Erythroblast (primary cell): ENCODE data around the gene TSC22D4.
"Not testable (repeated sequence)": the region's sequence is repeated elsewhere in the genome, so short reads cannot be mapped to it uniquely, and the experiment has no call there.

Source experiments
- DNase-seq, 2 experiments: peaks; one replicate each; lab custom pipeline; 2025; lab: John Stamatoyannopoulos, UW
- GATA1 ChIP-seq: IDR thresholded peaks from 2 replicates; pipeline ENCODE4 v1.6.1; 2011; ENCODE audit warnings: low read depth, mild to moderate bottlenecking, control low read depth, low read length, moderate library complexity
- POLR2A ChIP-seq: IDR thresholded peaks from 2 replicates; pipeline ENCODE4 v1.6.1; 2011; ENCODE audit warnings: mild to moderate bottlenecking, low read length

TSC22D4 gene

DNA sequence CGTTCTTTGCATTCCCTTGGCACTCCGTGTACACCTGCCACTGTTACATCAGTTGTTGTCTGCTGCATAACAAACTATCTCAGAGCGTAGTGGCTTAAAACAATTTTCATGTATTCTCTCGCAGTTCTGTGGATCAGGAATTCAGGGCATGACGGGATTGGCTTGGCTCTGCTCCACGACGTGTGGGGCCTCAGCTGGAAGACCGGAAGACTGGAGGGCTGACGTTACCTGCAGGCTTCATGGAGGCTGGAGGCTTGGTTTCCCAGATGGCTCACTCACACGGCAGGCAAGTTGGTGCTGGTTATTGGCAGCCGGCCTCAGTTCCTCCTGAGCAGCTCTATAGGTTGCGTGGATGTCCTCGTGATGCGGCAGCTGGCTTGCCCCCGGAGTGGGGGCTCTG lies 30.2 kb upstream of the TSC22D4 start:
- no peak for TF ChIP-seq GATA1
- no peak for TF ChIP-seq POLR2A
- DNase-seq: no peak

DNA sequence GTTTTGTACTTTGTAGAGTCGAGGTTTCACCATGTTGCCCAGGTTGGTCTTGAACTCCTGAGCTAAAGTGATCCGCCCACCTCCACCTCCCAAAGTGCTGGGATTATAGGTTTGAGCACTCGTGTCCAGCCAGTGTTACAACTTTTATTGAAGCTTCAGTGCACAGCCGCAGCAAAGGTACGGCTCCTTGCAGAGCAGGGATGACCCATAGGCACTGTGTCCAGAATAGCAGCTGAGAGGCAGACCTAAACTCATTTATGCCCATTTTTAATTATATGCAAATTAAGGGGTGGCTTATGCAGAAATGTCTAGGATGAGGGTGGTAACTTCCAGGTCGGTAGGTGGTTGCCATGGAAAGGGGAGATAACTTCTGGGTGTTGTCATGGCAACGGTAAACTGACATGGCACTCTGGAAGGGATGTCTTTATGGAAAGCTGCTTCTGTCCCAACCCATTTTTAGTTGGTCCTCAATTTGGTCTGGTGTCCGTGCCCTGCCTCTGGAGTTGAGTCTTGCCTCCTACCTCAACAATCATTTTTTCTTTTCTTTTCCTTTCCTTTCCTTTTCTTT lies 27.4 kb upstream of the TSC22D4 start:
- TF ChIP-seq GATA1: no peak
- no peak for TF ChIP-seq POLR2A
- peak; percentile 63 to 78 for DNase-seq

DNA sequence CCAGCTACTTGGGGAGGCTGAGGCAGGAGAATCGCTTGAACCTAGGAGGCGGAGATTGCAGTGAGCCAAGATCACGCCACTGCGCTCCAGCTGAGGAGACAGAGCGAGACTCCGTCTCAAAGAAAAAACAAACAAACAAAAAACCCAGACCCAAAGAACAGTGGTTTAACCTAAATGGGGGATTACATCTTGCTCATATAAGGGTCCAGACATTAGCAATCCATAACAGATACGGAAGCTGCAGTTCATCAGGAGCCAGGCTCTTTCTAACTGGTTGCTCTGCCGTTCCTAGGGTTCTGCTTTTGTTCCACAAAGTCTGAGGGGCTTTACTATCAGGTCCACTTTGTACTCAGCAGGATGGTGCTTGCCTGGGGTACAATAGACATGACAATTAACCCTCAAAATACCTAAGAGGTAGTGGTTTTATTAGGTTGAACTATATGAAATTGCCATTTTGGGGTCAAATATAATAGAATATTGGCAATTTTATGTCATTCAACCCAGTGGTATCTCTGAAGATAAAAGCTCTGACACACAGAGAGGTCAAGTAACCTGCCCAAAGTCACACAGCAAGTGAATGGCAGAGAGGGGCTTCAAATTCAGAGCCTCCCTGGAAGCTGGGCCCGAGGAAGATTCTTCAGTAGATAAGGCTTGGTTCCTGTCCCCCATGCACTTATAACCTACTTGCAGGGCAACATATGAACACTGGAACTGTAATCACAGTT lies 26.0 kb upstream of the TSC22D4 start:
- DNase-seq: no peak
- TF ChIP-seq GATA1 (no peak), POLR2A (no peak)

DNA sequence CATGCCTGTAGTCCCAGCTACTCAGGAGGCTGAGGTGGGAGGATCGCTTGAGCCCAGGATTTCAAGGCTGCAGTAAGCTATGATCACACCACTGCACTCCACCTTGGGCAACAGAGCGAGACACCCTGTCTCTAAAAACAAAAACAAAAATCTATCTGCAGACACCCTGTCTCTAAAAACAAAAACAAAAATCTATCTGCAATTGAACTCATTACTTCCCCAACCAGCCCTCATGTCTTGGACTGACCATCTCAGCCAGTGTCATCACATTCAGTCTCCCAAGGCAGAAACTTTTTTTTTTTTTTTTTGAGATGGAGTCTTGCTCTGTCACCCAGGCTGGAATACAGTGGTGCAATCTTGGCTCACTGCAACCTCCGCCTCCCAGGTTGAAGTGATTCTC lies 25.0 kb upstream of the TSC22D4 start:
- DNase-seq: not testable (repeated sequence)

DNA sequence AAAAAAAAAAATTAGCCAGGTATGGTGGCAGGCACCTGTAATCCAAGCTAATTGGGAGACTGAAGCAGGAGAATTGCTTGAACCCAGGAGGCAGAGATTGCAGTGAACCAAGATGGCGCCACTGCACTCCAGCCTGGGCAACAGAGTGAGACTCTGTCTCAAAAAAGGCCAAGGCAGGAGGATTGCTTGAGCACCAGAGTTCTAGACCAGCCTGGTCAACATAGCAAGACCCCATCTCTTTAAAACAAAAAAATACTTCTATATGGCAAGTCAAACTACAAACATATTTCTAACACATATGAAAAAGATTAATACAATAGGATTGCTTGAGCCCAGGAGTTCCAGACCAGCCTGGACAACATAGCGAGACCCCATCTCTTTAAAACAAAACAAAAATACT lies 21.7 kb upstream of the TSC22D4 start:
- DNase-seq: not testable (repeated sequence)

DNA sequence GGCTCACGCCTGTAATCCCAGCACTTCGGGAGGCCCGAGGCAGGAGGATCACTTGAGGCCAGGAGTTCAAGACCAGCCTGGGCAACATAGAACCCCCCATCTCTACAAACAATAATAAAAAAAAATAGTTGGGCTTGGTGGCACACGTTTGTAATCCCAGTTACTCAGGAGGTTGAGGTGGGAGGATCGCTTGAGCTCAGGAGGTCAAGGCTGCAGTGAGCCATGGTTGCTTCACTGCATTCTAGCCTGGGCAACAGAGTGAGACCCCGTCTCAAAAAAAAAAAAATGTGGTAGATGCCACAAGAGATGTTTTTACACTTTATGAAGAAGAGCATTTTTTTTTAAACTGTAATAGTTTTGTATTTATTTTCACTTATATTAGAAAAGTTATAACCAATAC lies 17.5 kb upstream of the TSC22D4 start:
- no peak for TF ChIP-seq POLR2A
- TF ChIP-seq GATA1: no peak
- no peak for DNase-seq

DNA sequence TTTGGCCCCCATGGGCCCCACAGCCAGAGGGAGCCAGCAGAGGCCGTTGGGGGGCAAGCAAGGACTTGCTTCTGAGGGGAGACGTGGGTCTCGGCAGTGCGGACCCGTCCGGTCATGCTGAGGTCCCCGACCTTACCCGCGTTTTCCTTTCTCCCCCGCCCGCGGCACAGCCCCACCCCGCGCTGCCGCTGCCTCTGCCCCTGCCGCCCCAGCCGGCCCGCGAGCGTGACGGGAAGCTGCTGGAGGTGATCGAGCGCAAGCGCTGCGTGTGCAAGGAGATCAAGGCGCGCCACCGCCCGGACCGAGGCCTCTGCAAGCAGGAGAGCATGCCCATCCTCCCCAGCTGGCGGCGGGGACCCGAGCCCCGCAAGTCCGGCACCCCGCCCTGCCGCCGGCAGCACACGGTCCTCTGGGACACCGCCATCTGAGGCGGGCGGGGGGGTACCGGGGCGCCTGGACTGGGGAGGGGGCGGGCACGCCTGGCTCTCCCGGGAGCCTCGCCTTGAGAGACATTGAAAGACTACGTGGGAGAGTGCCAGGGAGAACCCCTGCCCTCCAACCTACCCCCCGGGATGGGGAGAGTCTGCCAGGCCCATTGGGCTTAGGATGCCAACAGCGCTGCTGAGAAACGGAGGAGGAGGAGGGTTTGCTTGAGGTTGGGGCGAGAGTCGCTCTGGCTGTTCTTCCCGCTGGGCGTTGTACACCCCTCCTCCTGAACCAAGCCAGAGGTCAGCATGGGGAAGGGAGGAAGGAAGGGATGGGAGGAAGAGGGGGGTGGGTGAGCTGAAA lies 14.7 kb upstream of the TSC22D4 start:
- DNase-seq: peak; percentile 81 to 82
- no peak for TF ChIP-seq GATA1
- TF ChIP-seq POLR2A: no peak

DNA sequence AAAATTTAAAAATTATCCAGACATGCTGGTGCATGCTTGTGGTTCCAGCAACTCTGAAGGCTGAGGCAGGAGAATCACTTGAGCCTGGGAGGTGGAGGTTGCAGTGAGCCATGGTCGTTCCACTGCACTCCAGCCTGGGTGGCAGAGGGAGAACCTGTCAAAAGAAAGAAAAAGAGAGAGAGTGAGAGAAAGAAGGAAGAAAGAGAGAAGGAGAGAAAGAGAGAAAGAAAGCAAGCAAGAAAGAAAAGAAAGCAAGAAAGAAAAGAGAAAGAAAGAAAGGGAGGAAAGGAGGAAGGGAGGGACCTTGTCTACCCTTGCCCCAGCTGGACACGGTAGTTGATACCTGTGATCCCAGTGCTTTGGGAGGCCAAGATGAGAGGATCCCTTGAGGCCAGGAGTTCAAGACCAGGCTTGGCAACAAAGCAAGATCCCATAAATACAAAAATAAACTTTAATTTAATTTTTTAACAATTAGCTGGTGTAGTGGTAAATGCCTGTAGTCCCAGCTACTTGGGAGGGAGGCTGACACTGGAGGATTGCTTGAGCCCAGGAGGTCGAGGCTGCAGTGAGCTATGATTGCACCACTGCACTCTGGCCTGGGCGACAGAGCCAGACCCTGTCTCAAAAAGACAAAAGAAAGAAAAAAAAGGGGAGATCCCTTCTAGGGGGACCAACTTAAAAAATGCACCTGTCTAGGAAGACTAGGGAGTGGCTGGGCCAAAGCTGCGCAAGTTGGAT lies 13.9 kb upstream of the TSC22D4 start:
- no peak for DNase-seq

DNA sequence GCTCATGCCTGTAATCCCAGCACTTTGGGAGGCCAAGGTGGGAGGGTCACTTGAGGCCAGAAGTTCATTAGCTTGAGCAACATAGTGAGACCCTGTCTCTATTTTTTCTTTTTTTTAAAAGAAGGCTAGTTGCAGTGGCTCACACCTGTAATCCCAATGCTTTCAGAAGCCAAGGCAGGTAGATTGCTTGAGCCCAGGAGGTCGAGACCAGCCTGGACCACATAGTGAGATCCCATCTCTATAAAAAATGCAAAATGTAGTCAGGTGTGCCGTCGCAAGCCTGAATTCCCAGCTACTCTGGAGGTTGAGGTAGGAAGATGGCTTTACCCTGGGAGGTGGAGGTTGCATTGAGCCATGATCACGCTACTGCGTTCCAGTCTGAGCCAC lies 12.2 kb upstream of the TSC22D4 start:
- DNase-seq: no peak
- TF ChIP-seq POLR2A (no peak), GATA1 (no peak)

More for the DNA sequence above, 13.9 kb upstream of the TSC22D4 start:
- TF ChIP-seq POLR2A (no peak), GATA1 (no peak)

DNA sequence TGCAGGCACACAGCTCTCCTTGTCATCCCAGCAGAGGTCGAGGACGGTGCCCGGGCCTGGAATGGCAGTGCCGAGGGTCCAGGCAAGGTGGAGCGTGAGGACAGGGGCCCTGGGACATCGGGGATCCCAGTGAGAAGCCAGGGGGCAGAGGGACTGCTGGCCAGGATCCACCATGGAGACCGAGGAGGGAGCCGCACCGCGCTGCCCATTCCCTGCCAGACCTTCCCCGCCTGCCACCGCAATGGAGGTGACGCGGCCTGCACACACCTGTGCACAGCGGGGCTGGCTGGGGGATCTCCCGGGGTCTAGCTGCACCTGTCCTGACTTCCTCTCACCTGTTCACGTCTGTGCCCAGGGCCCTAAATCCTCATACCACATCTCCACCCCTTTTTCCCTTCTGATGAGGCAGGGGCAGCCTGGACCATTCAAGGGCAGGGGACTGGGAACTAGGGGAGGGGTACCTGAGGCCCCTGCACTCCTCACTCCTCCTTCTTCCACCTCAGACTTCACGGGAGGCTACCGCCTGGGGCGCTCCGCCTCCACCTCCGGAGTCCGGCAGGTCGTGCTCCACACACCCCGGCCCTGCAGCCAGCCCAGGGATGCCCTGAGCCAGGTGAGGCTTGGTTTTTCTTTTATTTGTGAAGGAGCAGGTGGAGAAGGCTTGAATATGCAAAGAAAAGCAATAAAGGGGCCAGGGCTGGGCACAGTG lies 11.6 kb upstream of the TSC22D4 start:
- no peak for DNase-seq
- TF ChIP-seq GATA1 (no peak), POLR2A (no peak)

DNA sequence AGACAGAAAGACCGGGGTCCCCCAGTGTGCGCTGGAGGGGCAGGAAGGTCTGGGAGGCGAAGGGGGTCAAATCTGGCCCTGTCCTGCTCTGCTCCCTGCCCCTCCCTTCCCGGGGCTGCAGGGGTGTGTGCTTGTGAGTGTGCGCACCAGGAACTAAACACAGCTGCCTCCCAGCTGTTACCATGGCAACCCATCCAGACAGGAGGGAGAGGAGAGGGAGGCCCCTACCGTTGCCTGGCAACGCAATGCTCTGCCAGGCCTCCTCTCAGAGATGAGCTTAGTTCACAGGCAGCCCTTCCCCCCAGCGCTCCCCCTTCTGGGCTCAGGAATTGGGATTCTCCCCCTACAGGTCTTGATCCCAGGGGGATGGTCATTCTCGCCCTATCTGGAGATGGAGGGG lies 10.8 kb upstream of the TSC22D4 start:
- TF ChIP-seq GATA1: no peak
- TF ChIP-seq POLR2A: no peak
- DNase-seq: peak; percentile 86 to 90

DNA sequence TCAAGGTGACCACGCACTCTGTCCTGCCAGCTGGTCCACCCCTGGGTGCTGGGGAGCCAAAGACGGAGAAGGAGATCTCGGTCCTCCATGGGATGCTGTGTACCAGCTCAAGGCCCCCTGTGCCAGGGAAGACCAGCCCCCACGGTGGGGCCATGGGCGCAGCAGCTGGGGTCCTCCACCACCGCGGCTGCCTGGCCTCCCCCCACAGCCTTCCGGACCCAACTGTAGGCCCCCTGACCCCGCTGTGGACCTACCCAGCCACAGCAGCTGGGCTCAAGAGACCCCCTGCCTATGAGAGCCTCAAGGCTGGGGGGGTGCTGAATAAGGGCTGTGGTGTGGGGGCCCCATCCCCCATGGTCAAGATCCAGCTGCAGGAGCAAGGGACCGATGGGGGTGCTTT lies 10.1 kb upstream of the TSC22D4 start:
- DNase-seq: no peak
- TF ChIP-seq GATA1 (no peak), POLR2A (no peak)

DNA sequence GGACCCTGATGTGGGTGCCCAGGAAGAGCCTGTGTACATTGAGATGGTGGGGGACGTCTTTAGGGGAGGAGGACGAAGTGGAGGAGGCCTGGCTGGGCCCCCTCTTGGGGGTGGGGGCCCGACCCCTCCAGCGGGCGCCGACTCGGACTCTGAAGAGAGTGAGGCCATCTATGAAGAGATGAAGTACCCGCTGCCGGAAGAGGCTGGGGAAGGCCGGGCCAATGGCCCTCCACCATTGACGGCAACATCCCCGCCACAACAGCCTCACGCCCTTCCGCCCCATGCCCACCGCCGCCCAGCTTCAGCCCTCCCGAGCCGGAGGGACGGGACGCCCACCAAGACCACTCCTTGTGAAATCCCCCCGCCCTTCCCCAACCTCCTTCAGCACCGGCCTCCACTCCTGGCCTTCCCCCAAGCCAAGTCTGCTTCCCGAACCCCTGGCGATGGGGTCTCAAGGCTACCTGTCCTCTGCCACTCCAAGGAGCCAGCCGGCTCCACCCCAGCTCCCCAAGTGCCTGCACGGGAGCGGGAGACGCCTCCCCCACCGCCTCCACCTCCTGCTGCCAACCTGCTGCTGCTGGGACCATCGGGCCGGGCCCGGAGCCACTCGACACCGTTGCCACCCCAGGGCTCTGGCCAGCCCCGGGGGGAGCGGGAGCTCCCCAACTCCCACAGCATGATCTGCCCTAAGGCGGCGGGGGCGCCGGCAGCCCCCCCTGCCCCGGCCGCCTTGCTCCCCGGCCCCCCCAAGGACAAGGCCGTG lies 9.5 kb upstream of the TSC22D4 start:
- no peak for TF ChIP-seq GATA1
- no peak for TF ChIP-seq POLR2A

More for the DNA sequence above, 9.5 kb upstream of the TSC22D4 start:
- DNase-seq: no peak
